NCI-H1436 (cell line): ENCODE measurements around the gene QPCT.
A peak's percentile ranks its signal among the peaks of the same experiment; 100 is the strongest.
"Not testable (repeated sequence)": the region's sequence is repeated elsewhere in the genome, so short reads cannot be mapped to it uniquely, and the experiment has no call there.

Source experiments
- DNase-seq: peaks from one replicate; lab custom pipeline; 2025; lab: John Stamatoyannopoulos, UW

Gene QPCT

GRCh38 chr2:37391711-37392110 lies 47.3 kb downstream of the QPCT start:
- DNase-seq = no peak

- DNase-seq = no peak
Observed at GRCh38 chr2:37392428-37392827, 48.0 kb downstream of the QPCT start.

GRCh38 chr2:37394263-37394662 lies 49.8 kb downstream of the QPCT start:
- DNase-seq = no peak

GRCh38 chr2:37394796-37395555 lies 50.5 kb downstream of the QPCT start:
- DNase-seq = no peak

- DNase-seq = no peak
Observed at GRCh38 chr2:37396890-37397565, 52.6 kb downstream of the QPCT start.

- DNase-seq = no peak
Observed at GRCh38 chr2:37398990-37399389, 54.6 kb downstream of the QPCT start.

- DNase-seq = no peak
Observed at GRCh38 chr2:37400041-37400440, 55.6 kb downstream of the QPCT start.

GRCh38 chr2:37402636-37403035 lies 58.2 kb downstream of the QPCT start:
- DNase-seq = no peak

- no peak for DNase-seq
Observed at GRCh38 chr2:37405781-37406180, 61.4 kb downstream of the QPCT start.

GRCh38 chr2:37412231-37412630 lies 67.8 kb downstream of the QPCT start:
- DNase-seq = no peak

- DNase-seq = not testable (repeated sequence)
Observed at GRCh38 chr2:37413911-37414469, 69.6 kb downstream of the QPCT start.

- DNase-seq = peak; percentile 47
Observed at GRCh38 chr2:37414470-37414949, 70.1 kb downstream of the QPCT start.

GRCh38 chr2:37415128-37415820 lies 70.8 kb downstream of the QPCT start:
- DNase-seq = no peak

GRCh38 chr2:37417321-37417720 lies 72.9 kb downstream of the QPCT start:
- DNase-seq = no peak

GRCh38 chr2:37418956-37419355 lies 74.5 kb downstream of the QPCT start:
- DNase-seq = no peak

- DNase-seq = no peak
Observed at GRCh38 chr2:37421686-37422085, 77.3 kb downstream of the QPCT start.

- no peak for DNase-seq
Observed at GRCh38 chr2:37422816-37423215, 78.4 kb downstream of the QPCT start.
